Pancreas (tissue), 10 donors: ENCODE measurements around the gene OPCML. TPM values are rescaled to one million over a fixed set of nuclear protein-coding genes. Genes with fewer than 3 reads are reported as not detected.

Experiments used
- ATAC-seq, 4 donors: fragments of 200-7000 bp; cut with Tn5 transposase; one replicate each; pipeline versions ENCODE4 v1.8.0 to v1.9.1; 2020; ENCODE audit warnings: mild to moderate bottlenecking in 4 of 4, moderate library complexity in 4 of 4
- DNase-seq, 6 donors: peaks; one replicate each; pipeline ENCODE4 v3.0.0-alpha.2; 2020
- FAIRE-seq: peaks from 2 replicates; lab custom pipeline; 2012; peaks lifted over from hg19 to GRCh38; lab: Jason Lieb, UNC
- H3K27ac ChIP-seq, 4 donors: fragments of 200-600 bp; sonication (generic); 1 replicate in 3 of 4; 2 replicates in 1 of 4; pipeline versions ENCODE4 v1.5.0 to v1.8.0; 2020
- H3K27me3 ChIP-seq, 4 donors: fragments of 200-600 bp; one replicate each; pipeline ENCODE4 v1.8.0; 2021
- H3K36me3 ChIP-seq, 3 donors: fragments of 200-600 bp; sonication (generic) in 1 of 3; one replicate each; pipeline versions ENCODE4 v1.5.0 to v1.8.0; 2020 to 2021
- H3K4me1 ChIP-seq, 3 donors: fragments of 200-600 bp; one replicate each; pipeline ENCODE4 v1.8.0; 2021
- H3K4me3 ChIP-seq, 4 donors: fragments of 200-600 bp; sonication (generic) in 2 of 4; one replicate each; pipeline versions ENCODE4 v1.5.0 to v1.8.0; 2020 to 2021
- H3K9me3 ChIP-seq, 4 donors: fragments of 200-600 bp; one replicate each; pipeline ENCODE4 v1.8.0; 2021
- WGBS, 2 donors: extraction: QIAGEN DNeasy Blood & Tissue Kit; methylation state at CpG; one replicate each; pipeline ENCODE4 v1.1.7; 2013; 5-methylcytosine and 5-hydroxymethylcytosine counted together
- intact Hi-C, 3 donors: fragments of 100-400 bp; cut with DNase I; formaldehyde crosslinking; loops; one replicate each; pipeline versions ENCODE4 v1.11.1 to v1.14.2; 2022
- polyA plus RNA-seq, 2 donors: library from polyadenylated mRNA; stranded (reverse); fragments of 200-250 nt; gene quantifications; one replicate each; pipeline ENCODE4 v1.2.3, GENCODE V29; 2013
- total RNA-seq, 6 donors: library from RNA; stranded (reverse); fragmentation: NEBNext Ultra II Directional in 4 of 6; extraction: Animal tissue kit (Norgen Biotek cat#: 25700) in 4 of 6; gene quantifications; one replicate each; pipeline versions ENCODE4 v1.2.1 to v1.2.4, GENCODE V29; 2021 to 2023
- TF ChIP-seq, protein P1 (sequence below), 4 donors: fragments of 200-600 bp; sonication (generic) in 3 of 4; IDR thresholded peaks; one replicate each; pipeline versions ENCODE4 v1.5.0 to v1.8.0; 2021; ENCODE audit warnings: antibody characterized with exemption in 4 of 4
- donor health status: healthy with polysubstance abuse.
- donor health status: DM: no; HTN: no; CAD: no; lungs with moderate emphysema.
- donor health status: DM: no; HTN: no; CAD: no.
- donor health status: control.
- donor health status: control.
- donor health status: Bipolar disorder and iron deficiency.
- donor health status: DM: yes; HTN: yes; CAD: no.
- donor health status: DM: no; HTN: no; CAD: no.
- donor health status: DM: no; HTN: no; CAD: no.
- donor health status: DM: yes; HTN: yes; CAD: no.

Gene OPCML
- total and polyA plus RNA-seq, 8 donors = 0.05 to 0.31 (median 0.19) TPM

DNA sequence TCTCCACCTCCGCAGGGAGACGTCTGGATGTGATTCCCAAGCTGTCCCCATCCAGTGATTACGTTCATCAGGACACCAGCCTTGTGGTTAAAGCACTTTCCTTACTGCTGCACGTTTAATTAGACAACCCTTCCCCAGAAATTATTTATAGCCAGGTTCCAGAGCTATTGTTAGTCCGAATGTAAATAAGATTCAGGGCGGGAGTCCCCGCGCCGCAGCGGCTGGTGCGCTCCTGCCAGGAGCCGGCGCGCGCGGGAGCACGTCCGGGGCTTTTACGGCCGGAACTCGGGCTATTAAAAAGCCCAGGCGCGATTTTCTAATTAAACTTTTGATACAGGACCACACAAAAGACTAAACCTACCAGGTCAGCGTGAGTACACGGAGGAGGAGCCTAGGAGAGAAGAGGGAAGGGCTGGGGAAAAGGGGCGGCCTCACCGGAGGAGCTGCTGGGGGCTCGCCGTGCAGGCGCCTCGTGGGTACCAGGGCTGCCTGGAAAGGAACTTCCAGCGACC lies 538.3 kb downstream of the OPCML start:
- H3K4me3 ChIP-seq = no peak overlapping the region
- ATAC-seq = no peak
- no peak for DNase-seq
- H3K4me1 ChIP-seq = no peaks in the 10 kb centered on the region
- no peaks in the 10 kb centered on the region for H3K9me3 ChIP-seq
- peaks cover 0 to 6% (median 2%) of the 10 kb centered on the region in 4 donors for H3K27me3 ChIP-seq
- intact Hi-C loops = no loop called here
- TF ChIP-seq, protein P1, sequence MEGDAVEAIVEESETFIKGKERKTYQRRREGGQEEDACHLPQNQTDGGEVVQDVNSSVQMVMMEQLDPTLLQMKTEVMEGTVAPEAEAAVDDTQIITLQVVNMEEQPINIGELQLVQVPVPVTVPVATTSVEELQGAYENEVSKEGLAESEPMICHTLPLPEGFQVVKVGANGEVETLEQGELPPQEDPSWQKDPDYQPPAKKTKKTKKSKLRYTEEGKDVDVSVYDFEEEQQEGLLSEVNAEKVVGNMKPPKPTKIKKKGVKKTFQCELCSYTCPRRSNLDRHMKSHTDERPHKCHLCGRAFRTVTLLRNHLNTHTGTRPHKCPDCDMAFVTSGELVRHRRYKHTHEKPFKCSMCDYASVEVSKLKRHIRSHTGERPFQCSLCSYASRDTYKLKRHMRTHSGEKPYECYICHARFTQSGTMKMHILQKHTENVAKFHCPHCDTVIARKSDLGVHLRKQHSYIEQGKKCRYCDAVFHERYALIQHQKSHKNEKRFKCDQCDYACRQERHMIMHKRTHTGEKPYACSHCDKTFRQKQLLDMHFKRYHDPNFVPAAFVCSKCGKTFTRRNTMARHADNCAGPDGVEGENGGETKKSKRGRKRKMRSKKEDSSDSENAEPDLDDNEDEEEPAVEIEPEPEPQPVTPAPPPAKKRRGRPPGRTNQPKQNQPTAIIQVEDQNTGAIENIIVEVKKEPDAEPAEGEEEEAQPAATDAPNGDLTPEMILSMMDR (IDR thresholded peaks at IDR 0.05) = no peak
- no peak for FAIRE-seq
- 2% methylated on average over 32 of the region's 32 CpGs for WGBS, 2 donors
- H3K36me3 ChIP-seq = no peaks in the 10 kb centered on the region
- H3K27ac ChIP-seq = no peak overlapping the region

DNA sequence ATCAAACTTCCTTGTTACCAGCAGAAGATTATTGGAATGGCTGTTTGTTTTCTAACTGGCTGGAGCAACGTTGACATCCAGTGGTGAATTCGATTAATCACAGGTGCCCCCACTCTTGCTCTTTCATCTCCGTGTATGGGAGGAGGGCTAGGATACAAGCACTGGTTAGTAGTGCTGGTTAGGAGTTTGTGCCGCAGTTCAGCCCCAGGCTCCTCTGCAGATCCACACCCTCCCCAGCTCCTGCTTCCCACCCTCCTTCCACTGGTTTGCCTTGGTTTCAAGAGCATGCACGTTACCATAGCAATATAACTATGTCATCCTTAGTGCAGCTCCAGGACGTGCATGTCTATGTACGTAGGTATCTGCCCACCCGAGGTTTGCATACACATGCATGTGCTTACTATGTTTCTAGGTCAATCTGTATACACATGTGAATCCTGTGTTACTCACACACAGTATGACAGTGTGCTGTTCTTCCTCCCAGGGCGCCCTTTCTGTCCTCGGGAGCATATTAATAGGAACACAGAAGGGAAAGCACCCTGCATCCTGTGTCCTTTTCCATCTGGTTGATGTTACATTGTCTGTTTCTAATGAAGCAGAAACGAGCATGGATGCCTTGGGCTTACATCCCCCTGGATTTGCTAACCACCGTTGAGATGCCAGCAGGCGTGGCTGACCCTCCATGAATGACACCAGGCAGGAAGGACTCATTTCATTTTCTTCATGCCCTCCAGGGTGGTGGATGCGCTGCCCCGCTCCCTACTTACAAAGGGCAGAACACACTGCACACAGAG lies 539.3 kb downstream of the OPCML start:
- H3K27ac ChIP-seq = no peak overlapping the region
- TF ChIP-seq, protein P1 (IDR thresholded peaks at IDR 0.05) = no peak
- H3K27me3 ChIP-seq = peaks cover 0 to 6% (median 2%) of the 10 kb centered on the region in 4 donors
- H3K36me3 ChIP-seq = no peaks in the 10 kb centered on the region
- no peaks in the 10 kb centered on the region for H3K9me3 ChIP-seq
- WGBS, 2 donors = 29 to 39% methylated on average over 15 of the region's 15 CpGs
- FAIRE-seq (no peak), ATAC-seq (no peak), DNase-seq (no peak)
- intact Hi-C loops = no loop called here
- H3K4me1 ChIP-seq = no peaks in the 10 kb centered on the region
- H3K4me3 ChIP-seq = no peak overlapping the region

DNA sequence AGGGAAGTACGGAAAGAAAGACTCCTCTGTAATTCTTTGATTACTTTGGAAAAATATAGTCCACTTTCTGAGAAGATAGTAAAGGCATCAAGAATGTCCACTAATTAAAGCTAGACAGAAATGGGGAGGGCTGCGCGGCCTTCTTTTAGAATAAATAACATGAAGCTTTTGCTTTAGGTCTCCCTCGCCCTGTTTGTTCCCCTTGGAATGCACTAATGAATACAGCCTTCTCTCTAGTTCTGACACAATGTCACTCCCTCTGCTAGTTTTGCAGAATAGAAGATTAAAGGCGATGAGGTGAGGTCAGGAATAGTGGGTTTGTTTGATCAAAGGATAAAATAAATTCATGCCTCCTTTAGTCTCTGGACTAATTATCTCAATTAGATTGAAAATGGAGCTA lies 543.9 kb downstream of the OPCML start:
- FAIRE-seq (no peak), ATAC-seq (no peak), DNase-seq (no peak)
- intact Hi-C loops = no loop called here
- Histone ChIP-seq H3K36me3 (no peaks in the 10 kb centered on the region), H3K27me3 (peaks cover 0 to 6% (median 0%) of the 10 kb centered on the region in 4 donors), H3K9me3 (no peaks in the 10 kb centered on the region), H3K27ac (no peak overlapping the region), H3K4me3 (no peak overlapping the region), H3K4me1 (no peaks in the 10 kb centered on the region)
- TF ChIP-seq, protein P1 (IDR thresholded peaks at IDR 0.05) = no peak
- 68 to 76% methylated on average over 5 of the region's 5 CpGs for WGBS, 2 donors

DNA sequence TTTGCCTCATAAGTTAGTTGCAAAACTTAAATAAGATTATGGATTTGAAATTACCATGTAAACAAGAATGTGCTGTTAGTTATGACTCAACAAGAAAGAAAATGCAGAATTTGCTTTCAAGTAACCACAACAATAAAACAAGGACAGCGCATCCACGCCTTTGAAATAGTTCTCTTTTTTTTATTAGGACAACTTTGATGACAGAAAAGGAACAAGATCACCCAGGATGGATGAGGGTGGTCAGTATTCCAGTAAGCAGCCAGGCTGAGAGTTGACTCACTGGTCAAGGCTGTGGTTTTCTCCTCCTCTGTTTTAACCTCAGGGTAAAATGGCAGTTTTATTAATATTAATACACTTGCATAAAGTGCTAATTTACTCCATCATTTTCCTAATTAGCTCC lies 544.4 kb downstream of the OPCML start:
- TF ChIP-seq, protein P1 (IDR thresholded peaks at IDR 0.05) = no peak
- Histone ChIP-seq H3K27me3 (peaks cover 0 to 1% (median 0%) of the 10 kb centered on the region in 4 donors), H3K4me1 (no peaks in the 10 kb centered on the region), H3K27ac (no peak overlapping the region), H3K4me3 (no peak overlapping the region), H3K36me3 (no peaks in the 10 kb centered on the region), H3K9me3 (no peaks in the 10 kb centered on the region)
- ATAC-seq (no peak), DNase-seq (no peak), FAIRE-seq (no peak)
- WGBS, 2 donors = 27 to 65% methylated on average over 2 of the region's 2 CpGs
- intact Hi-C loops = no loop called here

DNA sequence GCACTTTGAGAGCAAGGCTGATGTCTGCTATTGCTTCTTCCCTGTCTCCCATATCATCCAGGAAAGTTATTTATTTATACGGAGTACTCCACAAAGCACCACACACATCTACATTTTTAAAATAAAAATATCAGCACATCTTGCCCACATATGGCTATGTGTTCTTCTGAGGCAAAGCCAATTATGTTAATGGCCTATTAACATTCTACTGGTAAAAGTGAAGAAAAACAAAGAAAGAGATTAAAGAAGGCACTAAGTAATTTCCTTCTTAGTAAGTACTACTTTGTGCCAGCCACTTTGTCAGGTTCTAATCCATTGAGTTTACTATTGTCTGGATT lies 548.7 kb downstream of the OPCML start:
- TF ChIP-seq, protein P1 (IDR thresholded peaks at IDR 0.05) = no peak
- DNase-seq (no peak), FAIRE-seq (no peak), ATAC-seq (no peak)
- WGBS, 2 donors = 81 to 84% methylated on average over 1 of the region's 1 CpG
- H3K36me3 ChIP-seq = no peaks in the 10 kb centered on the region
- H3K9me3 ChIP-seq = no peaks in the 10 kb centered on the region
- no peak overlapping the region for H3K4me3 ChIP-seq
- H3K4me1 ChIP-seq = no peaks in the 10 kb centered on the region
- H3K27ac ChIP-seq = no peak overlapping the region
- intact Hi-C loops = no loop called here
- H3K27me3 ChIP-seq = no peaks in the 10 kb centered on the region
